Heart left ventricle (tissue), 16 donors: Measurements from ENCODE around the gene TRMT1. TPM values are rescaled to one million over a fixed set of nuclear protein-coding genes. Genes with fewer than 3 reads are reported as not detected.

Source experiments
- ATAC-seq, 4 donors: fragments of 200-7000 bp; cut with Tn5 transposase; one replicate each; pipeline ENCODE4 v1.9.1; 2020 to 2022; ENCODE audit warnings: moderate library complexity in 4 of 4, mild to moderate bottlenecking in 3 of 4, moderate number of reproducible peaks in 1 of 4
- DNase-seq, 5 donors: peaks; one replicate each; pipeline ENCODE4 v3.0.0-alpha.2; 2020
- H3K27ac ChIP-seq, 12 donors: fragments of 200-600 bp; sonication (generic) in 4 of 12; one replicate each; pipeline versions ENCODE4 v1.5.0 to v1.8.0; 2016 to 2022; ENCODE audit warnings: mild to moderate bottlenecking in 2 of 12
- H3K27me3 ChIP-seq, 9 donors: fragments of 200-600 bp; sonication (generic) in 2 of 9; one replicate each; pipeline versions ENCODE4 v1.5.1 to v1.8.0; 2016 to 2022; ENCODE audit warnings: mild to moderate bottlenecking in 3 of 9
- H3K36me3 ChIP-seq, 9 donors: fragments of 200-600 bp; sonication (generic) in 2 of 9; one replicate each; pipeline versions ENCODE4 v1.5.0 to v1.8.0; 2018 to 2022; ENCODE audit warnings: mild to moderate bottlenecking in 2 of 9
- H3K4me1 ChIP-seq, 12 donors: fragments of 200-600 bp; sonication (generic) in 4 of 12; one replicate each; pipeline versions ENCODE4 v1.5.0 to v1.8.0; 2016 to 2022; ENCODE audit warnings: mild to moderate bottlenecking in 3 of 12
- H3K4me3 ChIP-seq, 12 donors: fragments of 200-600 bp; sonication (generic) in 4 of 12; one replicate each; pipeline versions ENCODE4 v1.5.0 to v1.8.0; 2017 to 2022; ENCODE audit warnings: mild to moderate bottlenecking in 9 of 12, moderate library complexity in 4 of 12
- H3K9me3 ChIP-seq, 12 donors: fragments of 200-600 bp; sonication (generic) in 4 of 12; one replicate each; pipeline versions ENCODE4 v1.5.0 to v1.8.0; 2016 to 2022; ENCODE audit warnings: mild to moderate bottlenecking in 1 of 12
- POLR2A ChIP-seq, 2 donors: fragments of 450-650 bp; IDR thresholded peaks; one replicate each; pipeline ENCODE4 v1.6.1; 2017; ENCODE audit warnings: antibody characterized with exemption in 2 of 2, mild to moderate bottlenecking in 2 of 2, moderate library complexity in 2 of 2
- WGBS, 4 donors: extraction: QIAGEN DNeasy Blood & Tissue Kit in 2 of 4; methylation state at CpG; one replicate each; pipeline versions ENCODE4 v1.1.5 to v1.1.7; 2013 to 2018; 5-methylcytosine and 5-hydroxymethylcytosine counted together
- intact Hi-C, 10 donors: fragments of 100-400 bp; cut with DNase I; formaldehyde crosslinking; loops; one replicate each; pipeline versions ENCODE4 v1.11.1 to v1.14.2; 2022
- polyA plus RNA-seq, 2 donors: library from polyadenylated mRNA; stranded (reverse); fragments of 200-250 nt; gene quantifications; one replicate each; pipeline ENCODE4 v1.2.3, GENCODE V29; 2013
- total RNA-seq, 9 donors: library from RNA; depleted of rRNA in 2 of 9; stranded (reverse); fragments of >200 nt in 2 of 9; fragmentation: NEBNext Ultra II Directional in 3 of 9; extraction: Animal tissue kit (Norgen Biotek cat#: 25700) in 3 of 9; gene quantifications; one replicate each; pipeline versions ENCODE4 v1.1.0 to v1.2.4, GENCODE V29; 2016 to 2023
- TF ChIP-seq, protein P1 (sequence below), 12 donors: fragments of 200-600 bp; sonication (generic) in 4 of 12; IDR thresholded peaks; one replicate each; pipeline versions ENCODE4 v1.5.0 to v1.8.0; 2018 to 2022; ENCODE audit warnings: antibody characterized with exemption in 12 of 12, mild to moderate bottlenecking in 5 of 12
- donor health status: ischemic (EF 13 %, LVEDD 7.1; RV severe dilation, severe dysfunction).
- donor health status: healthy with polysubstance abuse.
- donor health status: DM: no; HTN: yes; CAD: no.
- donor health status: DM: no; HTN: no; CAD: no.
- donor health status: ischemic (EF 25% LVEDD 6.9; RV normal size, moderate dysfunction).
- donor health status: ischemic (EF 25% LVEDD 5.7; RV mildly dilated, moderate dysfunction).
- donor health status: healthy.
- donor health status: DM: yes; HTN: yes; CAD: no.
- donor health status: ischemic (EF 35%, LVEDD 5.7; RV mildly dilated, moderate dysfunction).
- donor health status: nonischemic (EF 11% LVEDD 7.7; RV severe dilation, severe dysfunction).
- donor health status: DM: yes; HTN: yes; CAD: no.
- donor health status: PGD.
- donor health status: ischemic (EF 29% LVEDD 5.4; RV normal size, mild dysfunction).
- donor health status: nonischemic (EF 23%, LVEDD 6.1; RV moderate dilation, normal function).

TRMT1 gene
- total and polyA plus RNA-seq, 11 donors: 15.1 to 32.4 (median 19.1) TPM

DNA sequence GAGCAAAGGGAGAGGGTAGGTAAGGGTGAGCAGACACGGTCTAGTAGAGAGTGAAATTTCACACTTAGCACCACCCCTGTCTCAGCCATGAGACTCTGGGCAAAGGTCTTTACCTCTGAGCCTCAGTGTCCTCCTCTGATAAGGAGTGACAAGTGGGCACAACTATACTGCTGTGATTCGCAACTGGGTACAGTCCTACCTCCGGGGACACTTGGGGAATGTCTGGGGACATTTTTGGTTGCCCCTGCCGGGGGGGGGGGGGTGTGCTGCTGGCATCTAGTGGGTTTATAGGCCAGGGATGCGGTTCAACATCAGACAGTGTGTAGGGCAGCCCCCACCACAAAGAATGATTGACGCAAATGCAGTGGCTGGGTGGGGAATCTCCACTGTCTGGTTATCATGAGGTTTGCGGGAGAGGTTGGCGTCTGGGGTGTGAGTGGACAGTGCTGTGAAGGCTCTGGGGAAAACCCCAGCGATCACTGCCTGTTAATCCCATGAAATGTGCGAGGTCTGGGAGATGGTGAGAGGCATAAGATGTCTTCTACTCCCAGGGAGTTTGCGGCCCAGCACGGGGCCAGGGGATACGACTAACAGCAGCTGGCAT lies 5.8 kb upstream of the TRMT1 start:
- DNase-seq: no peak
- Histone ChIP-seq H3K27ac (no peak overlapping the region), H3K4me1 (peaks cover 0 to 35% (median 20%) of the 10 kb centered on the region in 12 donors), H3K36me3 (peaks cover 0 to 14% (median 0%) of the 10 kb centered on the region in 9 donors), H3K4me3 (no peak overlapping the region), H3K27me3 (no peaks in the 10 kb centered on the region), H3K9me3 (no peaks in the 10 kb centered on the region)
- TF ChIP-seq, protein P1, sequence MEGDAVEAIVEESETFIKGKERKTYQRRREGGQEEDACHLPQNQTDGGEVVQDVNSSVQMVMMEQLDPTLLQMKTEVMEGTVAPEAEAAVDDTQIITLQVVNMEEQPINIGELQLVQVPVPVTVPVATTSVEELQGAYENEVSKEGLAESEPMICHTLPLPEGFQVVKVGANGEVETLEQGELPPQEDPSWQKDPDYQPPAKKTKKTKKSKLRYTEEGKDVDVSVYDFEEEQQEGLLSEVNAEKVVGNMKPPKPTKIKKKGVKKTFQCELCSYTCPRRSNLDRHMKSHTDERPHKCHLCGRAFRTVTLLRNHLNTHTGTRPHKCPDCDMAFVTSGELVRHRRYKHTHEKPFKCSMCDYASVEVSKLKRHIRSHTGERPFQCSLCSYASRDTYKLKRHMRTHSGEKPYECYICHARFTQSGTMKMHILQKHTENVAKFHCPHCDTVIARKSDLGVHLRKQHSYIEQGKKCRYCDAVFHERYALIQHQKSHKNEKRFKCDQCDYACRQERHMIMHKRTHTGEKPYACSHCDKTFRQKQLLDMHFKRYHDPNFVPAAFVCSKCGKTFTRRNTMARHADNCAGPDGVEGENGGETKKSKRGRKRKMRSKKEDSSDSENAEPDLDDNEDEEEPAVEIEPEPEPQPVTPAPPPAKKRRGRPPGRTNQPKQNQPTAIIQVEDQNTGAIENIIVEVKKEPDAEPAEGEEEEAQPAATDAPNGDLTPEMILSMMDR (IDR thresholded peaks at IDR 0.05): no peak
- TF ChIP-seq POLR2A (IDR thresholded peaks at IDR 0.05): no peak
- 80 to 91% (median 87%) methylated on average over 9 to 13 of the region's 13 CpGs for WGBS, 4 donors
- intact Hi-C loops: no loop called here
- no peak for ATAC-seq

DNA sequence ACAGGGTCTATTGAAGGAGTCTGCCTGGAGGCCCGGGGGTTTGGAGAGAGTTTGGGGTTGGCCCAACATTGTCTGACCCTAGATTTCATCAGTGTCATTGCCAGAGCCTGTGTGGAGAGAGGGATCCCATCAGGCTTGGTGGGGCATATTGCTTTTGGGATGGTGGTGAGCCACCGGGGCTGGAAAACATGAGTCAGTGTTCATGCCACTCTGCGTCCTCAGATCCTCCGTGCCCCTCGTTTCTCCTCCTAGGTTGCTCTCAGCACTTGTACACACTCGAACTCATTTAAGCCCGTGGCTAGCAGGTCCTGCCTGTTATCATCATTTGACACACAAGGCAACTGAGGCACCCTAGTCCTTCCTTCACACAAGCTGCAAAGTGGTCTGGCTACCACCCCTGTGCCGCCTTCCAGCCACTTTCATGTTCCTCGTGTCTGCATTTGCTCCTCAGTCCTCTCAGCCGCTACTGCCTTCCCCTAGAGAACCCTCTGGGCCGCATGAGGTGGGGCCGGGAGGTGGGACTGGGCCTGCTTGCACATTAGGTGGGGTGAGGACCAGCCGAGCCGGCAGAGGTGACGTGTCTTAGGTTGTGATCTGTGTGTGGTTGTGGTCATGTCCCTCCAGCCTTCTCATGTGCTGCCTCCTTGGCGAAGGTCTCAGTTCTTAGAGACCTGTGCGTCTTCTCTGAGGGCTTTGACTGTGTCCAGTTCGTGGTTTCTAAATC lies 5.2 kb upstream of the TRMT1 start:
- TF ChIP-seq, protein P1 (IDR thresholded peaks at IDR 0.05): no peak
- no peak for TF ChIP-seq POLR2A (IDR thresholded peaks at IDR 0.05)
- no peaks in the 10 kb centered on the region for H3K9me3 ChIP-seq
- peaks cover 0 to 13% (median 0%) of the 10 kb centered on the region in 9 donors for H3K36me3 ChIP-seq
- H3K27ac ChIP-seq: no peak overlapping the region
- peaks cover 0 to 41% (median 25%) of the 10 kb centered on the region in 12 donors for H3K4me1 ChIP-seq
- intact Hi-C loops: no loop called here
- DNase-seq (no peak), ATAC-seq (no peak)
- no peak overlapping the region for H3K4me3 ChIP-seq
- 84 to 90% (median 87%) methylated on average over 15 to 18 of the region's 18 CpGs for WGBS, 4 donors
- H3K27me3 ChIP-seq: no peaks in the 10 kb centered on the region

DNA sequence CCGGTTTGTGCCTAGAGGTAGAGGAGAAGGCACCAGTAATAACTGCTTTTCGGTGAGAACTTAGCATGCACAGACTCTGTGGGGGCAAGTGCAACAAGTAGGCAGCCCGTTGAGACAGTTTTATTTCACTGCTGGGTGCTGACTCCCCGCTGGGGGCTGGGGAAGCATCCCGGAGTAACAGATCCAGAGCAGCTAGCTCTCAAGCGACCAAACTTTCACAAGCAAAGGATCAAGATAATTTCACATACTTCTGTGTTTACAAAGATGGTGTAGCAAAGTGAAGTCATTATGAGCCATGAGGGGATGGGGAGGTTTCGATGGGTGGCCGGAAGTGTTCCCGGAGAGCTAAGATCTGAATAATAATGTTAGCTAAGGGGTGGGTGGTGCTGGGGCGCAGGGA lies 4.3 kb upstream of the TRMT1 start:
- H3K27me3 ChIP-seq: no peaks in the 10 kb centered on the region

DNA sequence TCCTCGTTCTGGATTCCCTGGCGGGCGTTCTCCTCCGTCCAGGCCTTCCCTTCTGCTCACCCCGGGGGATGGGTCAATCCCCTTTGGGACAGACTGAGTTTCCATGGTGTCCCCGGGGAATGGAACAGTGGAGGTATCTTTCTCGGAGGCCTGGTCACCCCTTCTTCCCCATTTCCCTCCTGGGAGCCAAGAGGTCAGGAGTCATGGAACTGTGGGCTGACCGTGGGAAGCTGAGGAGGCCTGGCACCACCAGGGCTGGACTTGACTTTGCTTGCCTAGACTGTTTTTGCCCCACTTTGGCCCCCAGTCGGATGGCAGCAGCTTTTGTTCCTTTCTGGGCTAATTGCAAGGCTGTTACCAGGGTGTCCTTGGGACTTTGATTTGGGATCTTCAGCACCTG lies 3.5 kb upstream of the TRMT1 start:
- intact Hi-C loops: no loop called here
- peaks cover 0 to 10% (median 0%) of the 10 kb centered on the region in 9 donors for H3K36me3 ChIP-seq
- no peak for DNase-seq
- 65 to 82% (median 79%) methylated on average over 5 to 9 of the region's 9 CpGs for WGBS, 4 donors
- H3K4me3 ChIP-seq: peak overlapping the region in 2 of 12 donors; percentile 8 to 100
- H3K27ac ChIP-seq: no peak overlapping the region
- no peak for ATAC-seq
- no peaks in the 10 kb centered on the region for H3K9me3 ChIP-seq
- no peak for TF ChIP-seq POLR2A (IDR thresholded peaks at IDR 0.05)
- TF ChIP-seq, protein P1 (IDR thresholded peaks at IDR 0.05): no peak
- H3K27me3 ChIP-seq: no peaks in the 10 kb centered on the region
- peaks cover 5 to 53% (median 35%) of the 10 kb centered on the region in 12 donors for H3K4me1 ChIP-seq

More for the DNA sequence above, 4.3 kb upstream of the TRMT1 start:
- H3K9me3 ChIP-seq: no peaks in the 10 kb centered on the region
- no peak overlapping the region for H3K27ac ChIP-seq
- H3K36me3 ChIP-seq: peaks cover 0 to 7% (median 0%) of the 10 kb centered on the region in 9 donors
- ATAC-seq: no peak
- peaks cover under 1 to 46% (median 30%) of the 10 kb centered on the region in 12 donors for H3K4me1 ChIP-seq
- intact Hi-C loops: no loop called here
- WGBS, 4 donors: 67 to 71% (median 69%) methylated on average over 10 of the region's 10 CpGs
- no peak for DNase-seq
- TF ChIP-seq, protein P1 (IDR thresholded peaks at IDR 0.05): no peak
- no peak for TF ChIP-seq POLR2A (IDR thresholded peaks at IDR 0.05)
- H3K4me3 ChIP-seq: no peak overlapping the region
